Duodenal mucosa (tissue), 2 donors: Measurements from ENCODE around the gene SMAP1.

Experiments
- H3K27ac ChIP-seq: one replicate; pipeline ENCODE4 v1.7.0; 2013; ENCODE audit warnings: low read depth, low read length
- H3K27me3 ChIP-seq, 2 donors: one replicate each; pipeline ENCODE4 v1.7.0; 2013; ENCODE audit warnings: low read length in 2 of 2, control low read depth in 1 of 2; ENCODE audit not compliant: insufficient read depth in 2 of 2, control insufficient read depth in 1 of 2
- H3K36me3 ChIP-seq, 2 donors: one replicate each; pipeline ENCODE4 v1.7.0; 2013; ENCODE audit warnings: low read length in 2 of 2, control low read depth in 1 of 2; ENCODE audit not compliant: insufficient read depth in 2 of 2, control insufficient read depth in 1 of 2
- H3K4me1 ChIP-seq, 2 donors: one replicate each; pipeline ENCODE4 v1.7.0; 2013; ENCODE audit warnings: low read length in 2 of 2, control low read depth in 1 of 2; ENCODE audit not compliant: insufficient read depth in 2 of 2, control insufficient read depth in 1 of 2
- H3K4me3 ChIP-seq, 2 donors: one replicate each; pipeline ENCODE4 v1.7.0; 2013; ENCODE audit warnings: low read length in 2 of 2, low read depth in 1 of 2
- H3K9ac ChIP-seq, 2 donors: one replicate each; pipeline ENCODE4 v1.7.0; 2013; ENCODE audit warnings: low read length in 2 of 2, low read depth in 1 of 2
- H3K9me3 ChIP-seq, 2 donors: one replicate each; pipeline ENCODE4 v1.7.0; 2013; ENCODE audit warnings: low read length in 2 of 2, control low read depth in 1 of 2; ENCODE audit not compliant: control insufficient read depth in 1 of 2

Gene SMAP1

GRCh38 chr6:70831427-70831826, 163.7 kb downstream of the SMAP1 start:
- H3K27ac ChIP-seq, result no peak overlapping the region
- H3K9me3 ChIP-seq, result peaks cover 0 to 2% of the 10 kb centered on the region in 2 donors
- no peaks in the 10 kb centered on the region for H3K4me1 ChIP-seq

GRCh38 chr6:70834520-70834919, 166.8 kb downstream of the SMAP1 start:
- Histone ChIP-seq H3K9ac (no peak overlapping the region), H3K4me1 (no peaks in the 10 kb centered on the region), H3K27ac (no peak overlapping the region), H3K4me3 (no peak overlapping the region), H3K9me3 (peaks cover 0 to 2% of the 10 kb centered on the region in 2 donors), H3K36me3 (peaks cover 0 to 11% of the 10 kb centered on the region in 2 donors), H3K27me3 (no peaks in the 10 kb centered on the region)

More at GRCh38 chr6:70831427-70831826, 163.7 kb downstream of the SMAP1 start:
- H3K4me3 ChIP-seq, result no peak overlapping the region
- no peaks in the 10 kb centered on the region for H3K36me3 ChIP-seq
- no peaks in the 10 kb centered on the region for H3K27me3 ChIP-seq
- H3K9ac ChIP-seq, result no peak overlapping the region

GRCh38 chr6:70838907-70839285, 171.2 kb downstream of the SMAP1 start:
- H3K27ac ChIP-seq, result no peak overlapping the region
- no peaks in the 10 kb centered on the region for H3K4me1 ChIP-seq
- no peak overlapping the region for H3K9ac ChIP-seq
- H3K4me3 ChIP-seq, result no peak overlapping the region
- H3K9me3 ChIP-seq, result no peaks in the 10 kb centered on the region
- H3K27me3 ChIP-seq, result no peaks in the 10 kb centered on the region
- H3K36me3 ChIP-seq, result peaks cover 0 to 11% of the 10 kb centered on the region in 2 donors

- H3K36me3 ChIP-seq, result peaks cover 0 to 11% of the 10 kb centered on the region in 2 donors
- no peak overlapping the region for H3K9ac ChIP-seq
- H3K4me1 ChIP-seq, result no peaks in the 10 kb centered on the region
- no peak overlapping the region for H3K27ac ChIP-seq
- H3K27me3 ChIP-seq, result no peaks in the 10 kb centered on the region
- H3K4me3 ChIP-seq, result no peak overlapping the region
- no peaks in the 10 kb centered on the region for H3K9me3 ChIP-seq
Measured at GRCh38 chr6:70839286-70840266, 171.9 kb downstream of the SMAP1 start.

- no peak overlapping the region for H3K27ac ChIP-seq
Measured at GRCh38 chr6:70841112-70841511, 173.4 kb downstream of the SMAP1 start.

GRCh38 chr6:70842541-70842940, 174.9 kb downstream of the SMAP1 start:
- no peak overlapping the region for H3K4me3 ChIP-seq
- peaks cover 0 to 6% of the 10 kb centered on the region in 2 donors for H3K36me3 ChIP-seq
- H3K9ac ChIP-seq, result no peak overlapping the region
- no peaks in the 10 kb centered on the region for H3K9me3 ChIP-seq
- H3K27ac ChIP-seq, result no peak overlapping the region
- no peaks in the 10 kb centered on the region for H3K27me3 ChIP-seq
- H3K4me1 ChIP-seq, result no peaks in the 10 kb centered on the region

More at GRCh38 chr6:70841112-70841511, 173.4 kb downstream of the SMAP1 start:
- Histone ChIP-seq H3K27me3 (no peaks in the 10 kb centered on the region), H3K4me1 (no peaks in the 10 kb centered on the region), H3K9ac (no peak overlapping the region), H3K9me3 (no peaks in the 10 kb centered on the region), H3K36me3 (peaks cover 0 to 11% of the 10 kb centered on the region in 2 donors), H3K4me3 (no peak overlapping the region)

- Histone ChIP-seq H3K9me3 (no peaks in the 10 kb centered on the region), H3K27ac (no peak overlapping the region), H3K9ac (no peak overlapping the region), H3K27me3 (no peaks in the 10 kb centered on the region), H3K4me3 (no peak overlapping the region), H3K36me3 (peaks cover 0 to 6% of the 10 kb centered on the region in 2 donors), H3K4me1 (no peaks in the 10 kb centered on the region)
Measured at GRCh38 chr6:70843328-70843918, 175.7 kb downstream of the SMAP1 start.

- Histone ChIP-seq H3K4me3 (no peak overlapping the region), H3K36me3 (peaks cover 0 to under 1% of the 10 kb centered on the region in 2 donors), H3K9ac (no peak overlapping the region), H3K27ac (no peak overlapping the region), H3K9me3 (no peaks in the 10 kb centered on the region), H3K27me3 (no peaks in the 10 kb centered on the region), H3K4me1 (no peaks in the 10 kb centered on the region)
Measured at GRCh38 chr6:70844301-70844700, 176.6 kb downstream of the SMAP1 start.

- Histone ChIP-seq H3K4me1 (peaks cover 0 to 6% of the 10 kb centered on the region in 2 donors), H3K27ac (no peak overlapping the region), H3K4me3 (no peak overlapping the region)
Measured at GRCh38 chr6:70846207-70846835, 178.6 kb downstream of the SMAP1 start.

More at GRCh38 chr6:70846207-70846835, 178.6 kb downstream of the SMAP1 start:
- Histone ChIP-seq H3K9ac (no peak overlapping the region), H3K9me3 (no peaks in the 10 kb centered on the region), H3K27me3 (no peaks in the 10 kb centered on the region), H3K36me3 (no peaks in the 10 kb centered on the region)
